Fibroblast of lung (primary cell): ENCODE data around the gene TUBGCP4. TPM values are rescaled to one million over a fixed set of nuclear protein-coding genes. Genes with fewer than 3 reads are reported as not detected.

Experiments
- DNase-seq, 2 donors: peaks; one replicate each; pipeline versions ENCODE4 v3.0.0 to v3.0.0-alpha.2; 2010; ENCODE audit warnings: low read depth in 2 of 2
- H2AFZ ChIP-seq: 2 replicates; pipeline ENCODE4 v1.5.1; 2012; ENCODE audit warnings: low read length, control low read depth, inconsistent platforms
- H3K27ac ChIP-seq: 2 replicates; pipeline ENCODE4 v1.5.1; 2011; ENCODE audit warnings: low read length, control low read depth; ENCODE audit not compliant: insufficient read depth
- H3K27me3 ChIP-seq: 2 replicates; pipeline ENCODE4 v1.5.1; 2011; ENCODE audit warnings: mild to moderate bottlenecking, low read length; ENCODE audit not compliant: control insufficient read depth, insufficient read depth
- H3K36me3 ChIP-seq: 2 replicates; pipeline ENCODE4 v1.5.1; 2011; ENCODE audit warnings: low read length; ENCODE audit not compliant: control insufficient read depth, insufficient read depth
- H3K4me1 ChIP-seq: 2 replicates; pipeline ENCODE4 v1.5.1; 2011; ENCODE audit warnings: low read length; ENCODE audit not compliant: control insufficient read depth, insufficient read depth; ENCODE audit errors: extremely low read depth
- H3K4me2 ChIP-seq: 2 replicates; pipeline ENCODE4 v1.5.1; 2011; ENCODE audit warnings: low read length, control low read depth; ENCODE audit not compliant: insufficient read depth; ENCODE audit errors: extremely low read depth
- H3K4me3 ChIP-seq, 4 experiments: fragments of 200-600 bp in 1 of 4; sonication (generic) in 1 of 4; replicated peaks in 1 of 4; 2 replicates each; pipeline ENCODE4 v1.5.1; 2011 to 2016; ENCODE audit warnings: low read length in 4 of 4, low read depth in 3 of 4, mild to moderate bottlenecking in 3 of 4, control low read depth in 2 of 4, inconsistent platforms in 1 of 4, mixed read lengths in 1 of 4; ENCODE audit not compliant: insufficient read depth in 1 of 4; ENCODE audit errors: control extremely low read depth in 1 of 4
- H3K79me2 ChIP-seq: 2 replicates; pipeline ENCODE4 v1.5.1; 2012; ENCODE audit warnings: mild to moderate bottlenecking, low read length, inconsistent platforms; ENCODE audit not compliant: control insufficient read depth, insufficient read depth
- H3K9ac ChIP-seq: 2 replicates; pipeline ENCODE4 v1.5.1; 2011; ENCODE audit warnings: mild to moderate bottlenecking, low read length, control low read depth; ENCODE audit not compliant: insufficient read depth
- H3K9me3 ChIP-seq: 2 replicates; pipeline ENCODE4 v1.5.1; 2012; ENCODE audit warnings: low read depth, low read length; ENCODE audit not compliant: control insufficient read depth, insufficient read depth
- H4K20me1 ChIP-seq: 2 replicates; pipeline ENCODE4 v1.5.1; 2011; ENCODE audit warnings: low read length; ENCODE audit not compliant: control insufficient read depth, insufficient read depth; ENCODE audit errors: extremely low read depth
- CTCF ChIP-seq, 2 donors: IDR thresholded peaks in 1 of 2; conservative IDR thresholded peaks in 1 of 2; 1 replicate in 1 of 2; 2 replicates in 1 of 2; pipeline ENCODE4 v1.5.1; 2011 to 2012; ENCODE audit warnings: low read length in 2 of 2, control low read depth in 1 of 2, inconsistent platforms in 1 of 2, low read depth in 1 of 2, mild to moderate bottlenecking in 1 of 2
- EZH2 ChIP-seq: IDR thresholded peaks from 2 replicates; pipeline ENCODE4 v1.5.1; 2012; ENCODE audit warnings: low read length, control low read depth, mild to moderate bottlenecking; ENCODE audit errors: missing control alignments
- polyA plus RNA-seq, 2 donors: library from polyadenylated mRNA; depleted of rRNA in 1 of 2; stranded (reverse) in 1 of 2; unstranded in 1 of 2; fragments of >200 nt; gene quantifications; 2 replicates each; pipeline ENCODE4 v1.2.1, GENCODE V29; 2011 to 2012; ENCODE audit warnings: missing spikeins in 1 of 2
- total RNA-seq: library from RNA; depleted of rRNA; stranded (reverse); fragments of >200 nt; gene quantifications from 2 replicates; pipeline ENCODE4 v1.2.1, GENCODE V29; 2014

The TUBGCP4 gene
- total and polyA plus RNA-seq, 2 donors (not counting 1 experiment from before 2014, with no cell fraction given), result 8.3 to 17.2 TPM

- Histone ChIP-seq H3K9ac (no peak overlapping the region), H3K4me2 (no peak overlapping the region), H2AFZ (no peak overlapping the region), H3K27me3 (no peaks in the 10 kb centered on the region), H3K4me1 (peaks cover 3% of the 10 kb centered on the region), H3K4me3 (peak overlapping the region in 1 of 4 experiments; percentile 2), H3K9me3 (no peaks in the 10 kb centered on the region), H3K79me2 (no peaks in the 10 kb centered on the region), H3K27ac (peak overlapping the region; percentile 67), H4K20me1 (no peaks in the 10 kb centered on the region), H3K36me3 (peaks cover 1% of the 10 kb centered on the region)
- DNase-seq, result peak; percentile 98
- peak; percentile 46 to 54 for TF ChIP-seq CTCF (conservative IDR thresholded peaks at IDR 0.05 in 1 of 2, IDR thresholded peaks at IDR 0.05 in 1 of 2; ENCODE audit: low read depth in 1 of 2, low read length in 2 of 2)
- no peak for TF ChIP-seq EZH2
Observed at GRCh38 chr15:43440721-43441281, 69.9 kb downstream of the TUBGCP4 start.

- no peaks in the 10 kb centered on the region for H4K20me1 ChIP-seq
- H3K27ac ChIP-seq, result peak overlapping the region; percentile 56
- no peak overlapping the region for H3K9ac ChIP-seq
- H3K4me3 ChIP-seq, result peak overlapping the region in 1 of 4 experiments; percentile 2
- no peaks in the 10 kb centered on the region for H3K27me3 ChIP-seq
- H3K36me3 ChIP-seq, result peaks cover 3% of the 10 kb centered on the region
- H2AFZ ChIP-seq, result no peak overlapping the region
- H3K9me3 ChIP-seq, result no peaks in the 10 kb centered on the region
- no peak overlapping the region for H3K4me2 ChIP-seq
- peaks cover 3% of the 10 kb centered on the region for H3K4me1 ChIP-seq
- H3K79me2 ChIP-seq, result no peaks in the 10 kb centered on the region
- TF ChIP-seq CTCF (conservative IDR thresholded peaks at IDR 0.05 in 1 of 2, IDR thresholded peaks at IDR 0.05 in 1 of 2; ENCODE audit: low read depth in 1 of 2, low read length in 2 of 2) (no peak), EZH2 (no peak)
- peak; percentile 42 to 55 for DNase-seq
Observed at GRCh38 chr15:43441316-43441715, 70.4 kb downstream of the TUBGCP4 start.

DNA sequence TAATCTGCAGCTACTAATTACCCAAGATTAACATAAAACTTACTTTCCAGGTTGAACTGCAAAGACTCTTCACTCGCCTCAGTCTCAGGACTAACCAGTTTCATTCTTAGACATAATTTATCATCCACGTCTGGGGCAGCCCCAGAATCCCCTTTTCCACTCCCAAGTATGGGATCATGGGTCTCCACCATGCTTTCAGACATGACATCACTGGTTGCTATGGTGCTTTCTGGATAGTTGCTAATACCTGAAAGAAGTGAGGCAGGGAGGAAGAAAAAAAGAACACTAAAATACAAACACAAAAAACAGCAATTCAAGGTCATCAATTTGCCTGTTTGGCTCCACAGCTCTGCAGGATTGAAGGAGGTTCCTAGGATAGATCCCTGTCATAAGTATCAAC is 75.4 kb downstream of the TUBGCP4 start:
- no peaks in the 10 kb centered on the region for H3K9me3 ChIP-seq
- no peaks in the 10 kb centered on the region for H3K27me3 ChIP-seq
- no peak for DNase-seq
- no peaks in the 10 kb centered on the region for H3K79me2 ChIP-seq
- no peak overlapping the region for H3K9ac ChIP-seq
- H3K4me2 ChIP-seq, result no peak overlapping the region
- peaks cover 3% of the 10 kb centered on the region for H3K4me1 ChIP-seq
- no peak overlapping the region for H3K4me3 ChIP-seq
- H2AFZ ChIP-seq, result no peak overlapping the region
- no peak for TF ChIP-seq CTCF (conservative IDR thresholded peaks at IDR 0.05 in 1 of 2, IDR thresholded peaks at IDR 0.05 in 1 of 2; ENCODE audit: low read depth in 1 of 2, low read length in 2 of 2)
- H3K27ac ChIP-seq, result no peak overlapping the region
- peaks cover 7% of the 10 kb centered on the region for H3K36me3 ChIP-seq
- H4K20me1 ChIP-seq, result no peaks in the 10 kb centered on the region
